HL-60 (cell line): Measurements from ENCODE around the gene CTR9.

Experiments
- DNase-seq, 2 experiments: peaks; one replicate each; pipeline ENCODE4 v3.0.0-alpha.2; 2010 to 2020; ENCODE audit warnings: low read depth in 1 of 2, low spot score in 1 of 2
- H3K27ac ChIP-seq: fragments of 250-450 bp; sonication (Bioruptor Pico); replicated peaks from 2 replicates; pipeline ENCODE4 v1.5.1; 2020; ENCODE audit warnings: mild to moderate bottlenecking, moderate library complexity
- H3K27me3 ChIP-seq: fragments of 250-450 bp; sonication (Bioruptor Pico); 2 replicates; pipeline ENCODE4 v1.5.1; 2021; ENCODE audit warnings: mild to moderate bottlenecking, moderate library complexity; ENCODE audit not compliant: insufficient read depth, poor library complexity, severe bottlenecking
- H3K4me3 ChIP-seq: replicated peaks from 2 replicates; pipeline ENCODE4 v1.5.1; 2011; ENCODE audit warnings: mild to moderate bottlenecking, control low read depth, low read length; ENCODE audit not compliant: insufficient read depth
- CTCF ChIP-seq: IDR thresholded peaks from one replicate; pipeline ENCODE4 v1.5.1; 2011; ENCODE audit warnings: low read length, control low read depth, inconsistent platforms; ENCODE audit not compliant: insufficient read depth
- GABPA ChIP-seq: IDR thresholded peaks from 2 replicates; pipeline ENCODE4 v1.6.1; 2012; ENCODE audit warnings: low read depth
- POLR2AphosphoS5 ChIP-seq: IDR thresholded peaks from 2 replicates; pipeline ENCODE4 v1.6.1; 2012; ENCODE audit warnings: low read depth
- REST ChIP-seq: IDR thresholded peaks from 2 replicates; pipeline ENCODE4 v1.6.1; 2012; ENCODE audit warnings: low read depth; ENCODE audit not compliant: insufficient replicate concordance
- SPI1 ChIP-seq: IDR thresholded peaks from 2 replicates; pipeline ENCODE4 v1.6.1; 2012; ENCODE audit warnings: low read depth, mild to moderate bottlenecking, borderline replicate concordance

Gene CTR9

GRCh38 chr11:10709299-10710086 lies 41.6 kb upstream of the CTR9 start:
- no peaks in the 10 kb centered on the region for H3K27me3 ChIP-seq
- H3K4me3 ChIP-seq: no peak overlapping the region
- no peak for DNase-seq
- no peak overlapping the region for H3K27ac ChIP-seq
- TF ChIP-seq POLR2AphosphoS5: no peak
- TF ChIP-seq GABPA: no peak
- no peak for TF ChIP-seq REST
- no peak for TF ChIP-seq SPI1
- no peak for TF ChIP-seq CTCF

GRCh38 chr11:10715571-10715970 lies 35.5 kb upstream of the CTR9 start:
- Histone ChIP-seq H3K27me3 (no peaks in the 10 kb centered on the region), H3K4me3 (no peak overlapping the region), H3K27ac (no peak overlapping the region)
- no peak for DNase-seq
- TF ChIP-seq CTCF: no peak
- no peak for TF ChIP-seq SPI1
- TF ChIP-seq POLR2AphosphoS5: no peak
- TF ChIP-seq REST: no peak

GRCh38 chr11:10716122-10716521 lies 34.9 kb upstream of the CTR9 start:
- no peak for TF ChIP-seq POLR2AphosphoS5
- TF ChIP-seq GABPA: no peak
- TF ChIP-seq CTCF: no peak
- no peak overlapping the region for H3K4me3 ChIP-seq

More at GRCh38 chr11:10716122-10716521, 34.9 kb upstream of the CTR9 start:
- Histone ChIP-seq H3K27ac (no peak overlapping the region), H3K27me3 (no peaks in the 10 kb centered on the region)
- no peak for DNase-seq
